Astrocyte (in vitro differentiated cells and primary cell): Measurements from ENCODE around the gene CRADD. TPM values are rescaled to one million over a fixed set of nuclear protein-coding genes. Genes with fewer than 3 reads are reported as not detected.

Experiments
- DNase-seq: peaks from one replicate; pipeline ENCODE4 v3.0.0-alpha.2; 2010; ENCODE audit warnings: low read depth
- FAIRE-seq: peaks from 2 replicates; lab custom pipeline; 2011; peaks lifted over from hg19 to GRCh38; lab: Jason Lieb, UNC
- H2AFZ ChIP-seq: 2 replicates; pipeline ENCODE4 v1.6.0; 2012; ENCODE audit warnings: low read depth, low read length, inconsistent platforms
- H3K27ac ChIP-seq: 2 replicates; pipeline ENCODE4 v1.5.1; 2011; ENCODE audit warnings: low read depth, low read length, inconsistent platforms
- H3K27me3 ChIP-seq: 2 replicates; pipeline ENCODE4 v1.6.0; 2011; ENCODE audit warnings: low read length, inconsistent platforms; ENCODE audit not compliant: insufficient read depth
- H3K36me3 ChIP-seq: 2 replicates; pipeline ENCODE4 v1.5.1; 2011; ENCODE audit warnings: low read length, inconsistent platforms; ENCODE audit not compliant: insufficient read depth
- H3K4me1 ChIP-seq: 2 replicates; pipeline ENCODE4 v1.5.1; 2011; ENCODE audit warnings: low read length, inconsistent platforms; ENCODE audit not compliant: insufficient read depth
- H3K4me2 ChIP-seq: 2 replicates; pipeline ENCODE4 v1.6.0; 2012; ENCODE audit warnings: low read length, inconsistent platforms
- H3K4me3 ChIP-seq: 2 replicates; pipeline ENCODE4 v1.5.1; 2011; ENCODE audit warnings: low read depth, mild to moderate bottlenecking, low read length, inconsistent platforms; ENCODE audit not compliant: insufficient read depth
- H3K79me2 ChIP-seq: 2 replicates; pipeline ENCODE4 v1.6.0; 2012; ENCODE audit warnings: mild to moderate bottlenecking, low read length, inconsistent platforms; ENCODE audit not compliant: insufficient read depth
- H3K9ac ChIP-seq: 2 replicates; pipeline ENCODE4 v1.6.0; 2012; ENCODE audit warnings: mild to moderate bottlenecking, low read length, inconsistent platforms
- H3K9me3 ChIP-seq: 2 replicates; pipeline ENCODE4 v1.5.1; 2012; ENCODE audit warnings: low read depth, mild to moderate bottlenecking, low read length, inconsistent platforms; ENCODE audit not compliant: insufficient read depth
- H4K20me1 ChIP-seq: 2 replicates; pipeline ENCODE4 v1.6.0; 2012; ENCODE audit warnings: low read length, inconsistent platforms; ENCODE audit not compliant: insufficient read depth
- H3K27ac Mint-ChIP-seq: one replicate; pipeline ENCODE4 v1.8.0; 2021; ENCODE audit warnings: mild to moderate bottlenecking, mixed read lengths; ENCODE audit not compliant: unreplicated experiment
- H3K27me3 Mint-ChIP-seq: one replicate; pipeline ENCODE4 v1.8.0; 2021; ENCODE audit warnings: low read depth, mixed read lengths; ENCODE audit not compliant: unreplicated experiment
- H3K36me3 Mint-ChIP-seq: one replicate; pipeline ENCODE4 v1.8.0; 2021; ENCODE audit warnings: low read depth, mixed read lengths; ENCODE audit not compliant: unreplicated experiment
- H3K4me1 Mint-ChIP-seq: one replicate; pipeline ENCODE4 v1.8.0; 2021; ENCODE audit warnings: low read depth, mixed read lengths; ENCODE audit not compliant: unreplicated experiment
- H3K4me3 Mint-ChIP-seq: one replicate; pipeline ENCODE4 v1.8.0; 2021; ENCODE audit warnings: mild to moderate bottlenecking, moderate library complexity, mixed read lengths; ENCODE audit not compliant: unreplicated experiment
- H3K9me3 Mint-ChIP-seq: one replicate; pipeline ENCODE4 v1.8.0; 2021; ENCODE audit warnings: mild to moderate bottlenecking, mixed read lengths; ENCODE audit not compliant: unreplicated experiment
- EZH2 ChIP-seq: IDR thresholded peaks from 2 replicates; pipeline ENCODE4 v1.6.1; 2012; ENCODE audit warnings: mild to moderate bottlenecking, low read length, inconsistent platforms; ENCODE audit not compliant: insufficient read depth
- total RNA-seq: library from RNA; stranded (reverse); gene quantifications from 2 replicates; pipeline ENCODE4 v1.2.1, GENCODE V29; 2021
- TF ChIP-seq, protein P1 (sequence below): IDR thresholded peaks from 2 replicates; pipeline ENCODE4 v1.5.1; 2011; ENCODE audit warnings: low read depth, mild to moderate bottlenecking, inconsistent platforms, low read length, moderate library complexity; ENCODE audit not compliant: insufficient read depth

The CRADD gene
- total RNA-seq, 1 donor from 2014 or later = 8.8 TPM

DNA sequence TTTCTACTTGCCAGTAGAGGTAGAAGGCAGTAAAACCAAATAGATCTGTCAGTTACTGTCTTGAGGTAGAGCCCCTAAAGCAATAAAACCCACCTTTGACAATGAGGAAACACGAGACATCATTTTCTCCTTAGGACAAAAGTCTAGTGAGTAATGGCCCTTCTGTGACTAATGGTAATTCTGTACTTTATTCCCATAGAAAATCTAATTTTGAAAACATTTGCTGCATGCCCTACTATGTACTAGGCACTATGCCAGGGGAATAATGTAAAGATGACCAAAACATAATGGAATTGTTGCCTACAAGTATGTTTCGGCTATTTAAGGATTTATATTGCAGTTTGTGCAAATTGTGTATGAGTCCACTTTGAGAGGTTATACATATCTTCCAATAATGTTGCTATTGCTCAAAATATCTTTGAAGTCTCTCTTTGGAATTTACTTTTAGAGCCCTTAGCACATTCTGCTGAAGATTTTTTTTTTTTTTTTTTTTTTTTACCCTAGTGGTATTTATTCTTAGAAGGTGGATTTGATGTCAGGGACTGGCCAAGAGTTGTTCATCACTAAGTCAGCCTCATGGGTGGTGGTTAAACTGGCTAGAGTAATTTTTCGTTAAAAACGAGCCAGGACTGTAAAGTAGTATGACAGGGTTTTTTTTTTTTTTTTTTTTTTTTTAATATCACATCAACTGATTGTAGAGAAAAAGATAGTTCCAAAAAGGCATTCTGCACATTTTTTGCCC is 109.7 kb downstream of the CRADD start:
- H3K27ac ChIP-seq = peak overlapping the region; percentile 92
- H3K27ac Mint-ChIP-seq = peak overlapping the region; percentile 96
- TF ChIP-seq EZH2 = no peak
- TF ChIP-seq, protein P1, sequence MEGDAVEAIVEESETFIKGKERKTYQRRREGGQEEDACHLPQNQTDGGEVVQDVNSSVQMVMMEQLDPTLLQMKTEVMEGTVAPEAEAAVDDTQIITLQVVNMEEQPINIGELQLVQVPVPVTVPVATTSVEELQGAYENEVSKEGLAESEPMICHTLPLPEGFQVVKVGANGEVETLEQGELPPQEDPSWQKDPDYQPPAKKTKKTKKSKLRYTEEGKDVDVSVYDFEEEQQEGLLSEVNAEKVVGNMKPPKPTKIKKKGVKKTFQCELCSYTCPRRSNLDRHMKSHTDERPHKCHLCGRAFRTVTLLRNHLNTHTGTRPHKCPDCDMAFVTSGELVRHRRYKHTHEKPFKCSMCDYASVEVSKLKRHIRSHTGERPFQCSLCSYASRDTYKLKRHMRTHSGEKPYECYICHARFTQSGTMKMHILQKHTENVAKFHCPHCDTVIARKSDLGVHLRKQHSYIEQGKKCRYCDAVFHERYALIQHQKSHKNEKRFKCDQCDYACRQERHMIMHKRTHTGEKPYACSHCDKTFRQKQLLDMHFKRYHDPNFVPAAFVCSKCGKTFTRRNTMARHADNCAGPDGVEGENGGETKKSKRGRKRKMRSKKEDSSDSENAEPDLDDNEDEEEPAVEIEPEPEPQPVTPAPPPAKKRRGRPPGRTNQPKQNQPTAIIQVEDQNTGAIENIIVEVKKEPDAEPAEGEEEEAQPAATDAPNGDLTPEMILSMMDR = no peak

DNA sequence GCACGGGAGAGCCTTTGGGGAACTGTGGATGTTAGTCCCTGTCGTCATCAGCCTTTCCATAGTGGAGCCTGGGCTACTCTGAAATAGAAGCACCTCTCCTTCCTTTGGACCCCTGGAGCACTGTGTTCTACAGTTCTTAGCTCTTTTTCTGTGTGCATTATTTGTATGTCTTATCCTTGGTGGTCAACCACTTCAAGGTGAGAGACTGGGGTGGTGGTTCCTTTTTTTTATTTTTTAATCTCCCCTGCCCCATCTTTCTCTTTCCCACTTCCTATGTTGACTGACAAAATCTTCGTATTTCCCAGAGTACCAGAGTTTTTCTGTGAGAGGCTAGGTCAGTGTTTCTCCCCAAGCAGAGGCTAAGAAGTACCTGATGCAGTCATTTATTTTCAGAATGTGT is 111.7 kb downstream of the CRADD start:
- TF ChIP-seq, protein P1 = no peak
- no peak for TF ChIP-seq EZH2
- H3K4me1 Mint-ChIP-seq = peaks cover 51% of the 10 kb centered on the region

More for the DNA sequence above, 109.7 kb downstream of the CRADD start:
- H3K36me3 ChIP-seq = no peaks in the 10 kb centered on the region
- H3K4me2 ChIP-seq = peak overlapping the region; percentile 43
- Mint-ChIP-seq H3K27me3 (no peaks in the 10 kb centered on the region), H3K4me3 (no peak overlapping the region), H3K36me3 (no peaks in the 10 kb centered on the region), H3K4me1 (peaks cover 53% of the 10 kb centered on the region), H3K9me3 (peaks cover 5% of the 10 kb centered on the region)
- H3K4me3 ChIP-seq = no peak overlapping the region
- H3K9me3 ChIP-seq = no peaks in the 10 kb centered on the region
- H4K20me1 ChIP-seq = no peaks in the 10 kb centered on the region
- H3K27me3 ChIP-seq = no peaks in the 10 kb centered on the region
- H3K9ac ChIP-seq = no peak overlapping the region
- H3K79me2 ChIP-seq = no peaks in the 10 kb centered on the region
- peaks cover 59% of the 10 kb centered on the region for H3K4me1 ChIP-seq
- no peak overlapping the region for H2AFZ ChIP-seq
- no peak for FAIRE-seq
- peak; percentile 60 for DNase-seq

DNA sequence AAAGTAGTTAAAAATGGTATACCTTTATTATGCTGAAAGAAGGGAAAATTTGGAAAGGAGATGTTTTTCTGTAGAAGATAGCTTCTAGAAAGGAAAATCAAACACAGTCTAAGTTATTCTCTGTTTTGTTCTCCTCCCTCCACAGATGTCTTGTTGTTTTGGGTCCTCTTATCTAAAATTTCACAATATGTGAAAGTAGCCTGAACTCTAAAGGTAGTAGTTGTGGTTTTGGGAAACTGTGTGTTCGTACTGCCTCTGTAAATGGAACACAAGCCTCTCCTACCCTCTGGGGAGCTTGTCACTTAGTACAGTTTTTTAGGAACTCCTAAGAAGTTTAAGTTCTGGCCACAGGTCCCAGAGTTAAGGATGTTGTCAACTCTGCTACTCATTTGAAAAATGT is 112.6 kb downstream of the CRADD start:
- Histone ChIP-seq H3K4me1 (peaks cover 47% of the 10 kb centered on the region), H3K27ac (peak overlapping the region; percentile 30), H3K4me2 (no peak overlapping the region), H3K79me2 (no peaks in the 10 kb centered on the region), H3K9ac (no peak overlapping the region), H2AFZ (no peak overlapping the region), H3K4me3 (no peak overlapping the region), H4K20me1 (no peaks in the 10 kb centered on the region), H3K36me3 (no peaks in the 10 kb centered on the region), H3K9me3 (no peaks in the 10 kb centered on the region), H3K27me3 (no peaks in the 10 kb centered on the region)
- Mint-ChIP-seq H3K9me3 (peaks cover 5% of the 10 kb centered on the region), H3K4me1 (peaks cover 42% of the 10 kb centered on the region), H3K36me3 (no peaks in the 10 kb centered on the region), H3K27ac (no peak overlapping the region), H3K4me3 (no peak overlapping the region), H3K27me3 (no peaks in the 10 kb centered on the region)
- DNase-seq = no peak
- FAIRE-seq = peak; percentile 5
- TF ChIP-seq EZH2 = no peak
- TF ChIP-seq, protein P1 = no peak

More for the DNA sequence above, 111.7 kb downstream of the CRADD start:
- no peaks in the 10 kb centered on the region for H3K9me3 ChIP-seq
- no peak for FAIRE-seq
- no peak overlapping the region for H3K9ac ChIP-seq
- peaks cover 5% of the 10 kb centered on the region for H3K9me3 Mint-ChIP-seq
- no peak overlapping the region for H3K4me3 Mint-ChIP-seq
- peaks cover 56% of the 10 kb centered on the region for H3K4me1 ChIP-seq
- H4K20me1 ChIP-seq = no peaks in the 10 kb centered on the region
- no peaks in the 10 kb centered on the region for H3K36me3 Mint-ChIP-seq
- no peak overlapping the region for H2AFZ ChIP-seq
- H3K27me3 ChIP-seq = no peaks in the 10 kb centered on the region
- H3K27me3 Mint-ChIP-seq = no peaks in the 10 kb centered on the region
- no peak overlapping the region for H3K27ac Mint-ChIP-seq
- H3K79me2 ChIP-seq = no peaks in the 10 kb centered on the region
- no peak overlapping the region for H3K4me2 ChIP-seq
- H3K4me3 ChIP-seq = no peak overlapping the region
- H3K27ac ChIP-seq = no peak overlapping the region
- H3K36me3 ChIP-seq = no peaks in the 10 kb centered on the region
- no peak for DNase-seq
